GM18505 (cell line): ENCODE data around the gene PTDSS2.
"Not testable (repeated sequence)": the region's sequence is repeated elsewhere in the genome, so short reads cannot be mapped to it uniquely, and the experiment has no call there.

Experiments used
- ATAC-seq: cut with Tn5 transposase; IDR thresholded peaks from one replicate; pipeline ENCODE4 v1.9.1; 2021; ENCODE audit not compliant: unreplicated experiment
- POLR2A ChIP-seq: IDR thresholded peaks from 4 replicates; pipeline ENCODE4 v1.6.1; 2011; ENCODE audit warnings: borderline replicate concordance; ENCODE audit not compliant: insufficient read depth, insufficient read length; ENCODE audit errors: extremely low read depth

PTDSS2 gene

DNA sequence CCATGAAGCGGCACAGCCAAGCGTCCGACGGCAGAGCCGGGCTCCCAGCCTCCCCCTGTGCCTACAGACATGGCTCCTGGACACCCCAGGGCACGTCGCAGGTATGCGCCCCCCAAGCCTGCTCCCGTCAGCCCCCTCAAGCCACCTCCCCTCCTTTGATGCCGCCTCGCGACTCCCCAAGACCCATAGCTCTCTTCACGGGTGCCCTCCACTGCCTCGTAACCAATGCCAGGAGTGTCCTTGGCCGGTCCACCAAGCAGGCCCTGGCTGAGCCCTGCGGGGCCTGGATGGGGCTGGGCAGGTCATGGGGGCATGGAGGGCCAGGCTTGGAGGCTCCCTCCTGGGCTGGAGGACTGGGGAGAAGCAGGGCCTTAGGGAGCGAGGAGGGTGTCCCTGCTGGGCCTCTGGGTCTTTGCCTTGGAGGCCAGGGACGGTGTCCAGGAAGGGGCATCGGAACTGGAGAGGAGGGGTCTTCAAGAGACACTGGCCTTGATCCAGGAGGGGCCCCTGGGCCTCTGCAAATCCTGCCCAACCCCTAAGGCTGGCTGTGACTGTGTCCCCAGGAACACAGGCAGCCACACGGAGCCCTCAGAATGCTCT, 17.5 kb upstream of the PTDSS2 start:
- no peak for TF ChIP-seq POLR2A
- no peak for ATAC-seq

DNA sequence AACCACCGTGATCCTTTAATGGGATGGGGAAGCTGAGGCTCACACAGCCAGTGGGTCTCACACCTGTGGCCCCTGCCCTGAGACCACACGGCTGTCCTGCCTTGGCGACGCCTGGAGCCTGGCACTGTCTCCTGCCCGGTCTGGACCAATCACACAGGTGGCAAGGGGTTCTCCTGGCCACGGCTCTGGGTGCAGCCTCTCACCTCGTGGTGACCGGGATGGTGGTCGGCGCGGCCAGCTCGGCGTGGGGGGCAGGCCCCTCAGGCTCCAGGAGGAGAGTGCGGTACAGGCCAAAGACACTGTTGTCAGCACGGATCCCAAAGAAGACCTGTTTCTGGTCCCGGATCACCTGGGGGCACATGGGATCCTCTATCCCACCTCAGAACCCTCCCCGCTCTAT, 17.0 kb upstream of the PTDSS2 start:
- no peak for ATAC-seq
- no peak for TF ChIP-seq POLR2A

DNA sequence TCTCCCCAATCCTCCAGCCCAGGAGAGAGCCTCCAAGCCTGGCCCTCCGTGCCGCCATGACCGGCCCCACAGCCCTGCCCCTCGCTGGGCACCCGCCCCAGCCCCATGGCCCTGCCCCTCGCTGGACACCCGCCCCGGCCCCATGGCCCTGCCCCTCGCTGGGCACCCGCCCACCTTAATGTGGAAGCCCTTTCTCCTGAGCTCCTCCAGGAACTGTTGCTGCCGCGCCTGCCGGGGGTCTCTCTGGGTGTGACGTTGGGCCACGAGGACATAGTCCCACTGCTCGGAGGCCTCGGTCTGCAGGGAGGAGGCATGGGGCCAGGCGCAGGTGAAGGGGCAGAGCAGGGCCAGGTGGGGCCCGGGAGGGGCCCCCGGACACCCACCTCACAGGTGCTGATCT, 16.4 kb upstream of the PTDSS2 start:
- no peak for TF ChIP-seq POLR2A
- no peak for ATAC-seq

DNA sequence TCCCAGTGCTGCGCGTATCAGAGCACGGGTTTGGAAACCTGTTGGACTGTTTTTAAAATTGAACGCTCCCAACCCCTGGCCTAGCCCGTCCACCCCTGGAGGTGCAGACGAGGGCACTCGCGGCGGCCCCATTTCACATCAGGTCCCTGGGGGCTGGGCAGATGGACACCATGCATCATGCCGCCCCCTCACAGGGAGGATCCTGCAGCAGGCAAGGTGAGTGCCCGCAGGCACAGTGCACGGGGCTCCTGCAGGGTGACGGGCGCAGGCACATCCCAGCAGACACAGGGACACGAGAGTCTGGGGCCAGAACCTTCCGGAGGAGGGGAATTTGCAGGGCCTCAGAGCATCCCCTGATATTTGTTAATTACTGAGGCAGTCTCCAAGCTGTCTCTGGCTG, 15.6 kb upstream of the PTDSS2 start:
- no peak for TF ChIP-seq POLR2A
- no peak for ATAC-seq

DNA sequence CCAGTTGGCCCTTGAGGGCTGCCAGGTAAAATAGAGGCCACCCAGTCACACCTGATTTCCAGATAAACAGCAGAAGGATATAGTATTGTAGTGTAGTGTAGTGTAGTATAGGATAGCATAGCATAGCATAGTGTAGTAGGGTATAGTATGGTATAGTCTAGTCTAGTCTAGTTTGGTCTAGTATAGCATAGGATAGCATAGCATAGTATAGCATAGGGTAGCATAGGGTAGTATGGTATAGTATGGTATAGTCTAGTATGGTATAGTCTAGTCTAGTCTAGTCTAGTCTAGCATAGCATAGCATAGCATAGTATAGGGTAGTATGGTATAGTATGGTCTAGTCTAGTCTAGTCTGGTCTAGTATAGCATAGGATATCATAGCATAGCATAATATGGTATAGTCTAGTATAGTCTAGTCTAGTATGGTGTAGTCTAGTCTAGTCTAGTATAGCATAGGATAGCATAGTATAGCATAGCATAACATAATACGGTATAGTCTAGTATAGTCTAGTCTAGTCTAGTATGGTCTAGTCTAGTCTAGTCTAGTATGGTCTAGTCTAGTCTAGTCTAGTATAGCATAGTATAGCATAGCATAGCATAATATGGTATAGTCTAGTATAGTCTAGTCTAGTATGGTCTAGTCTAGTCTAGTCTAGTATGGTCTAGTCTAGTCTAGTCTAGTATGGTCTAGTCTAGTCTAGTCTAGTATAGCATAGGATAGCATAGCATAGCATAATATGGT, 14.9 kb upstream of the PTDSS2 start:
- ATAC-seq, result not testable (repeated sequence)

DNA sequence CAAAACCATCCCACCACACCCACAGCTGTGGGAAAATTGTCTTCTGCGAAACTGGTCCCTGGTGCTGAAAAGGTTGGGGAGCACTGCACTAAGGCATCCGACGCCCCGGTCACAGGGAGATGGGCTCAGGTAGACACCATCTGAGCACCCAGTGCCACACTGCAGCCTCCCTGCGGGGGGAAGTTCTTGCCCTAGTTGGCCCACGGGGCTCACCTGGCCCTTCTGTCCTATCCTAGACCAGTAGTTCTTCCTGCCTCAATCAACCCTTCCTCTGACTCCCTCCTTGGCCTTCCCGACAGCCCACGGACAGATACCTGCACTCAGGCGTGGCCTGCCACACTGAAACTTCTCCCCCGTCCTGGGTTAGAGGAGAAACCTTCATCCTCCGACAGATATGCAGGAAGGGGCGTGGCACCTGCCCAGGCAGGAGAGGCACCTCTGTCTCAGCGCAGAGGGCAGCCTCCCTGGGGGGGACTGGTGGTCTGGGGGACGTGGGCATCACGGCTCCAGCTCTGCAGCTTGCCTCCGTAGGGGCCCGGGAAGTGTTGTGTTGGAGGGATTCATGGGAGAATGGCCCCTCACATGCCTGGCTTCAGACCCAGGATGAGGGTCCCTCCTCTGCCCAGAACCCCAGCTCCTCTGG, 12.7 kb upstream of the PTDSS2 start:
- no peak for TF ChIP-seq POLR2A
- ATAC-seq, result no peak

DNA sequence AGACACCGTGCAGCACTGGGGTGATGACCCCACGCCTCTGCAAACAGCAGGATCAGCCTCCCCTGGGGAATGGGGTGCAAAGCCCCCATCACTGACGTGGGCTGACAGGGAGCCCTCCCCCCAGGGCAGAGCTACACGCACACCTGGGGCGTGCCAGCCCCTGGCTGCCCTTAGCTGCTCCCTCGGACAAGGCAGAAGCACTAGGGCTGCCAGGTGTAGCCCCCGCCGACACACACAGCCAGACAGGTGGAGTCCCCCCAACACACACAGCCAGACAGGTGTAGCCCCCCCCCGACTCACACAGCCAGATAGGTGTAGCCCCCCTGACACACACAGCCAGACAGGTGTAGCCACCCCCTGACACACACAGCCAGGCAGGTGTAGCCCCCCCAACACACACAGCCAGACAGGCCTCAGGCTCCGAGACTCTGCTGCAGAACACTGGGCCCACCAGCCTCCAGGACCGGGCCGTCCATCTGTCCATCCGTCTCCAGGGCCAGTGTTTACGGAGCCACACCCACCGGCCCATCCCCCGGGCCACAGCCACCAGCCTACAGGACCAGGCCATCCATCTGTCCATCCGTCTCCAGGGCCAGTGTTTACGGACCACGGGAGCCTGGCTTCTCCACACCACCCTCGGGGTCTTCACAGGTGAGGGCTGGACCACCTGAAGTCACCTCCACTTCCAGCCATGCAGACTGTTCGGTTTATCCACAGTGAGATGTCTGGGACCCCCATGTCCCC, 11.8 kb upstream of the PTDSS2 start:
- no peak for ATAC-seq
- no peak for TF ChIP-seq POLR2A

DNA sequence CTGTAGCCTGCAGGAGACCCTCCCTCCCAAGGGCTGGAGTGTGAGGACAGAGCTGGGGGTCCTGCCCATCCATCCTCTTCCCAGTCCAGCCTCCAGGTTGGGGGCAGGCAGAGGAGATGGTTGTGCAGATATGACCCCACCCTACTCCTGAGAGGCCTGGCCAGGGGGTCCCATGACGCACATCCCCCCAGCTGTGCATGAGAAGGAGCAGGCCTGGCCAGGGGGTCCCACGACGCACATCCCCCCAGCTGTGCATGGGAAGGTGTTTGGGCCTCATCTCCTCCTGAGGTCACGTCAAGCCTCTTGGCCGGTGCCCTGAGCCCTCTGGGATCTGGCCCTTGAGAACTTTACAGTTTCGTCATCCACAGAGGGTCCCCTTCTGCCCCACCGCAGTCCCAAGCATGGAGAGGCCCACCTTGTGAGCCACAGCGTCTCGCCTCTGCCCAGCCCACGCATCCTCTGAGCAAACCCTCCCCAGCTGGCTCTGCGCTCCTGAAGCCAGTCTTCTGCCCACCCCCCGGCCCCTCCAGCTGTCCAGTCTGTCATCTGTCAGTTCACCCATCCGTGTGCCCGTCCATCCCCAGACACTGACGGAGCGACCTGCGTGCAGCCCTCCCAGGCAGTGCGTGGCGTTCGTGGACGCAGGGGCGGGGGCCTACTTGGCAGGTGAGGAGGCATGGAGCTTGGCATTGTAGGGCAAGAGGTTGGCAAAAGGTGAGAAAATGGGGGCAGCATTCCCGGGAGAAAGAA, 10.6 kb upstream of the PTDSS2 start:
- ATAC-seq, result no peak
- TF ChIP-seq POLR2A, result no peak

DNA sequence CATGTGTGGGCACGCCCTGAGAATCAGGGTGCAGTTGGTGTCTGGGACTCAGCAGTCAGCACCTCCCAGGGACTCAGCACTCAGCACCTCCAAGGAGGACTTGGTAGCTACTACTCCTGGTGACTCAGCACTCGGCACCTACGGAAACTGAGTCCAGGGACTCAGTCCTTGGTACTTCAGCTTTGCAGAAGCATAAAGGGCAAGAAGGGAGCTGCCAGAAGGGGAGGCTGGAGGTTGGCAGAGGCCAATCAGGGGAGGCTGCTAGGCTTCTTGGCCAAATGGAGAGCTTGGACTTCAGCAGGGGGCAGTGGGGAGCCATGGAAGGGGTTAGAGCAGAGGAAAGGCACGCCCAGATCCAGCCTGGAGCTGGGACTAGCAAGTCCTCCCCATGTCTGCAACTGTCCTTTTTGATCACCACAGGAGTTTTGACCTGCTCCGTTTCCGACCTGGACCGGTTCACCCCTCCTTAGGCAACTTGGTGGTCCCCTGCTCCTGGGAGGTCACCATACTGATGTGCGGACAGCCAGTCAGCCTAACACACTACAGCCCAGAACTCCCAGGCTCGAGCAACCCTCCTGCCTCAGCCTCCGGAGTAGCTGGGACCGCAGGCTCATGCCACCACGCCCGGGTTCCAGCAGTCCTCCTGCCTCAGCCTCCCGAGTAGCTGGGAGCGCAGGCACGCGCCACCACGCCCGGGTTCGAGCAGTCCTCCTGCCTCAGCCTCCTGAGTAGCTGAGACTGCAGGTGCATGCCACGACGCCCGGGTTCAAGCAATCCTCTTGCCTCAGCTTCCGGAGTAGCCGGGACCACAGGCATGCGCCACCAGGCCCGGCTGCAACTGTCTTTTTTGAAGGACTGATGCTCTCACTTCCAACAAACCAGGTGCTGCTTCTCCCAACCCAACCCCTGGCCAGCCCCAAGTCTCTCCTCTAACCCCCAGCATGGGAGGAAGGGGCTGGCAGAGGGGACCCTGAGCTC, 9.7 kb upstream of the PTDSS2 start:
- no peak for TF ChIP-seq POLR2A
- no peak for ATAC-seq

DNA sequence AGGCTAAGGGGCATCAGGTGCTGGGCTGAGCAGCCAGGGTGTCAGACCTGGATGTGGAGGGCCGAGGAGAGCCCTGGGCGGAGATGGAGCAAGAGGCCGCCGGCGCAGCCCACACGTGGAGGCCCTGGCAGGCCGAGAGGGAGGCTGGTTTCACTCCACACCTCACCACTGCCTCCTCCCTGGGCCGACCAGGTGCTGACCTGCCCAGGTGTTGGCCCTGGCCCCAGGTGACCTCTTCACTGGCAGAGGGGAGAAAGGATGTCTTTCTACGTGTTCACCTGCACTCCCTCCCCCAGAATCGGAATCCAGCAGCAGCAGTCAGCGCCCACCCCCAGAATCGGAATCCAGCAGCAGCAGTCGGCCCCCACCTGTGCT, 9.0 kb upstream of the PTDSS2 start:
- ATAC-seq, result no peak
- TF ChIP-seq POLR2A, result no peak

DNA sequence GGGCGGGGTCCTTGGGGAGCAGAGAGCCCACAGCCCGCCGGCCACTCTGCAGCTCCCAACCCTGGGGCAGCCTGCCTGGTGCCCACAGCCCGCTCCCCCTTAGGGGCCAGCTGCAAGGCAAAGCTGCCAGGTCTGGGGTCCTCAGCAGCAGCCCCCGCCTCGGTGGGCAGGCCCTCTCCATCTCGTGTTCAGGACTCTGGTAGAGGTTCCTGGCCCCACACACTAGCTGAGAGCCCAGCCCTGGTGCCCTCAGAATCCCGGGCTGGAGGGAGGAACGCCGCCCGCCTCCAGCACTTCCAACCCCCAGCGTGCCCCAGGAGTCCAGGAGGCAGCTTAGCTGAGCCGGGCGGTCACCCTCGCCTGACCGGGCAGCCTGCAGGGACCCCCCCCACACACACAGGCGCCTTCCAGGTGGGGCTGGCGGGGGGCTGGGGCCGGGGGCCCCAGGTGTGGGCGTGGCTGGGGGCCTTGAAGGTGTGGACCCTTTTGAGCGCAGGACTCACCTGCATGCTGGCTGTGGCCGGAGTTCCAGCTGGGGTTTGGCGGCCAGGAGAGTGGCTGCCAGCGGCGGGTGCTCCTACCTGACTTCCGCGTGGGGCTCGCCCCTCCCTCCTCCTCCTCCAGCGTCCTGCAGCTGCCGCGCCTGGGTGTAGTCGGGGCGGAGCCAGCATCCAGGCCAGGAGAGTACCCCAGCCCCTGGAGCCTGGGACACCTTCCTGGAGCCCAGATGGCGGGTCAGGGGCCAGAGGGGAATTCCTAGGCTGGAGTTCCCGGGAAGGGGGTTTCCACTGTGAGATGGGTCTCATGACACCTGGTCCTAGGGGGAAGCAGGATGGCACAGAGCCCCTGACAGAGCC, 8.4 kb upstream of the PTDSS2 start, which contains the start of gene ANO9:
Gene ANO9 (minus strand): TSS at position 594 of the 857 bp plus-strand sequence. CDS start 85 bp downstream, at position 509.
- TF ChIP-seq POLR2A, result peak; percentile 61
- peak; percentile 42 for ATAC-seq

DNA sequence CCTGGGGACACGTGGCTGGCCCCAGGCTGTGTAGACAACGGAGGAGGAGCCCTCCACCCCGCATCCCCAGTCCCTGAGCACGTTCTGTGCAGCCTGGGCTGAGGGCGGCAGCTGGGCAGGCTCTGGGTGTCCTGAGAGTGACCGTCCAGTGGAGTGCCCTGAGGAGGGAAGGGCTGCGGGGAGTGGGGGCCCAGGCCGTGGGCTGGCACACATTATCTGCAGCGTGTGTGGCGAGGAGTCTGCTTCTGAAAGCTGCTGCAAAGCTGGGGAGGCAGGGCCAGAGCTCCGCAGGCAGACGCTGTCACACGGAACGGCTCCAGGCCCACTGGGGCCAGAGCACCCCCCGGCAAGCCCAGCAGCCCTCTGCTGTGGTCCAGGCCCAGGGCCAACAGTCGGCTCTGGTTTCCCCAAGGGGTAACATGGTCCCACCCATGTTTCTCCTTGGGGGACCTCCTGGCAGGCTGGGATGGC, 7.4 kb upstream of the PTDSS2 start:
- TF ChIP-seq POLR2A, result no peak
- no peak for ATAC-seq
